NK-92 (cell line): ENCODE data around the gene VDAC1.
"Not testable (repeated sequence)": the region's sequence is repeated elsewhere in the genome, so short reads cannot be mapped to it uniquely, and the experiment has no call there.

Experiments used
- DNase-seq: peaks from one replicate; lab custom pipeline; 2025; ENCODE audit not compliant: unreplicated experiment; lab: John Stamatoyannopoulos, UW

Gene VDAC1

GRCh38 chr5:133996683-133997252 lies 8.0 kb downstream of the VDAC1 start:
- no peak for DNase-seq

GRCh38 chr5:133995883-133996563 lies 8.8 kb downstream of the VDAC1 start:
- DNase-seq: no peak

GRCh38 chr5:133995341-133995740 lies 9.4 kb downstream of the VDAC1 start:
- DNase-seq: no peak

- DNase-seq: no peak
Measured at GRCh38 chr5:133994990-133995333, 9.8 kb downstream of the VDAC1 start.

GRCh38 chr5:133994297-133994989 lies 10.3 kb downstream of the VDAC1 start:
- no peak for DNase-seq

GRCh38 chr5:133993185-133993936 lies 11.4 kb downstream of the VDAC1 start:
- DNase-seq: no peak

- DNase-seq: no peak
Measured at GRCh38 chr5:133992429-133993155, 12.2 kb downstream of the VDAC1 start.

GRCh38 chr5:133991171-133991910 lies 13.4 kb downstream of the VDAC1 start:
- DNase-seq: no peak

- no peak for DNase-seq
Measured at GRCh38 chr5:133990396-133990795, 14.4 kb downstream of the VDAC1 start.

GRCh38 chr5:133985540-133986180 lies 19.1 kb downstream of the VDAC1 start:
- DNase-seq: no peak

- DNase-seq: no peak
Measured at GRCh38 chr5:133983674-133984073, 21.1 kb downstream of the VDAC1 start.

GRCh38 chr5:133981714-133982113 lies 23.1 kb downstream of the VDAC1 start:
- DNase-seq: no peak

GRCh38 chr5:133980652-133981051 lies 24.1 kb downstream of the VDAC1 start:
- DNase-seq: no peak

- DNase-seq: no peak
Measured at GRCh38 chr5:133978943-133979342, 25.8 kb downstream of the VDAC1 start.

- no peak for DNase-seq
Measured at GRCh38 chr5:133977858-133978257, 26.9 kb downstream of the VDAC1 start.

GRCh38 chr5:133977161-133977787 lies 27.5 kb downstream of the VDAC1 start:
- DNase-seq: no peak

- not testable (repeated sequence) for DNase-seq
Measured at GRCh38 chr5:133975546-133975945, 29.2 kb downstream of the VDAC1 start.

GRCh38 chr5:133974142-133974541 lies 30.6 kb downstream of the VDAC1 start:
- DNase-seq: no peak

- DNase-seq: no peak
Measured at GRCh38 chr5:133970325-133970909, 34.4 kb downstream of the VDAC1 start.
